HepG2 (cell line): ENCODE measurements around the gene ZNF865. TPM values are rescaled to one million over a fixed set of nuclear protein-coding genes. Genes with fewer than 3 reads are reported as not detected.
A peak's percentile ranks its signal among the peaks of the same experiment; 100 is the strongest.

ENCODE experiments used
- ATF6 ChIP-seq: sonication (generic); formaldehyde crosslinking; conservative IDR thresholded peaks from 2 replicates; pipeline ENCODE4 v1.4.0; 2020; ENCODE audit warnings: missing genetic modification reagents
- EZH2 ChIP-seq: conservative IDR thresholded peaks from 2 replicates; pipeline ENCODE4 v1.6.1; 2012; ENCODE audit warnings: mild to moderate bottlenecking, low read depth, low read length, moderate library complexity
- KLF13 ChIP-seq: sonication (generic); formaldehyde crosslinking; IDR thresholded peaks from 2 replicates; pipeline ENCODE4 v1.4.0; 2020; ENCODE audit warnings: mild to moderate bottlenecking, missing genetic modification reagents
- KLF9 ChIP-seq: IDR thresholded peaks from 2 replicates; pipeline ENCODE4 v1.6.1; 2016; ENCODE audit warnings: low read depth
- NFE2L2 ChIP-seq: fragments of 150-350 bp; IDR thresholded peaks from 2 replicates; pipeline ENCODE4 v1.6.1; 2014; ENCODE audit warnings: low read length
- POLR2A ChIP-seq, 2 experiments: IDR thresholded peaks; 2 replicates each; pipeline ENCODE4 v1.6.1; 2011; ENCODE audit warnings: low read depth in 2 of 2, low read length in 2 of 2, mild to moderate bottlenecking in 1 of 2, moderate library complexity in 1 of 2; ENCODE audit not compliant: insufficient read depth in 1 of 2
- PPARG ChIP-seq: conservative IDR thresholded peaks from 2 replicates; pipeline ENCODE4 v1.6.1; 2016; ENCODE audit warnings: missing biosample characterization, missing genetic modification reagents
- RBFOX2 ChIP-seq: fragments of 200-400 bp; formaldehyde crosslinking; IDR thresholded peaks from 2 replicates; pipeline ENCODE4 v1.6.1; 2017; ENCODE audit warnings: low read depth, mild to moderate bottlenecking, low read length
- RBM22 ChIP-seq: fragments of 200-400 bp; formaldehyde crosslinking; optimal IDR thresholded peaks from 2 replicates; pipeline ENCODE3; 2017; ENCODE audit warnings: mild to moderate bottlenecking, low read length, moderate library complexity
- STAT6 ChIP-seq: sonication (generic); formaldehyde crosslinking; IDR thresholded peaks from 2 replicates; pipeline ENCODE4 v1.4.0; 2020; ENCODE audit warnings: missing genetic modification reagents, mild to moderate bottlenecking, borderline replicate concordance
- TBL1XR1 ChIP-seq: fragments of 150-350 bp; IDR thresholded peaks from 2 replicates; pipeline ENCODE4 v1.6.1; 2014; ENCODE audit warnings: borderline replicate concordance, low read length; ENCODE audit not compliant: partially characterized antibody
- TERF1 ChIP-seq: sonication (generic); formaldehyde crosslinking; IDR thresholded peaks from 2 replicates; pipeline ENCODE4 v1.8.0; 2022; ENCODE audit warnings: mild to moderate bottlenecking, missing genetic modification reagents, moderate library complexity
- TMF1 ChIP-seq: sonication (generic); formaldehyde crosslinking; IDR thresholded peaks from 2 replicates; pipeline ENCODE4 v1.8.1; 2022; ENCODE audit warnings: low read depth, missing genetic modification reagents
- ZFAT ChIP-seq: sonication (generic); formaldehyde crosslinking; conservative IDR thresholded peaks from 2 replicates; pipeline ENCODE4 v1.8.1; 2023; ENCODE audit warnings: missing genetic modification reagents, inconsistent platforms
- ZNF512B ChIP-seq: sonication (generic); formaldehyde crosslinking; IDR thresholded peaks from 2 replicates; pipeline ENCODE4 v1.5.1; 2020; ENCODE audit warnings: missing genetic modification reagents, mild to moderate bottlenecking, borderline replicate concordance
- ZNF678 ChIP-seq: sonication (generic); formaldehyde crosslinking; IDR thresholded peaks from 2 replicates; pipeline ENCODE4 v1.4.0; 2020; ENCODE audit warnings: mild to moderate bottlenecking, missing genetic modification reagents
- ZNF687 ChIP-seq: sonication (generic); formaldehyde crosslinking; IDR thresholded peaks from 2 replicates; pipeline ENCODE4 v1.5.1; 2020; ENCODE audit warnings: mild to moderate bottlenecking, missing genetic modification reagents, moderate library complexity
- polyA plus RNA-seq, 8 experiments: library from polyadenylated mRNA; depleted of rRNA in 3 of 8; stranded (reverse) in 7 of 8; unstranded in 1 of 8; fragments of >200 nt; fragmentation: Illumina TruSeq in 4 of 8; extraction: Trizol in 4 of 8; gene quantifications; 2 replicates each; pipeline versions ENCODE4 v1.2.1 to v1.2.3, GENCODE V29; 2011 to 2016; ENCODE audit warnings: low read depth in 4 of 8, missing spikeins in 1 of 8, mixed read lengths in 1 of 8; ENCODE audit not compliant: insufficient read depth in 1 of 8
- total RNA-seq, 5 experiments: library from RNA; depleted of rRNA; stranded (reverse); fragments of >200 nt; fragmentation: Illumina TruSeq; extraction: Trizol; gene quantifications; 2 replicates each; pipeline ENCODE4 v1.2.3, GENCODE V29; 2016; ENCODE audit warnings: low read depth in 1 of 5

ZNF865 gene
- total and polyA plus RNA-seq, 2 of the 13 experiments (the other 11 are each of a cell fraction or from before 2014, with no cell fraction given), result 0.93 to 1.0 TPM

- no peak for TF ChIP-seq STAT6 (CRISPR knock-in tag)
- TF ChIP-seq POLR2A (IDR thresholded peaks at IDR 0.05; ENCODE audit: insufficient read depth in 1 of 2, low read depth in 2 of 2, low read length in 2 of 2), result no peak; a peak in 1 of 4 replicates
- no peak for TF ChIP-seq TMF1 (CRISPR knock-in tag)
- no peak for TF ChIP-seq EZH2
- TF ChIP-seq TERF1 (CRISPR knock-in tag), result no peak
- TF ChIP-seq RBFOX2, result no peak
- TF ChIP-seq ZFAT, result no peak
- TF ChIP-seq PPARG, result no peak
- no peak for TF ChIP-seq ZNF512B (CRISPR knock-in tag)
- no peak for TF ChIP-seq ATF6 (CRISPR knock-in tag)
- no peak for TF ChIP-seq TBL1XR1
- TF ChIP-seq ZNF687 (CRISPR knock-in tag), result peak; percentile 83; the same call in 1 of the 2 replicates
- no peak for TF ChIP-seq KLF13 (CRISPR knock-in tag)
- TF ChIP-seq KLF9 (CRISPR knock-in tag), result no peak
- no peak for TF ChIP-seq NFE2L2
- no peak for TF ChIP-seq RBM22
- TF ChIP-seq ZNF678, result no peak
Observed at GRCh38 chr19:55640043-55640576, 34.7 kb downstream of the ZNF865 start (continued).
